Measurements from ENCODE around the gene FOXD4L4.
"Not testable (repeated sequence)": the region's sequence is repeated elsewhere in the genome, so short reads cannot be mapped to it uniquely, and the experiment has no call there.

FOXD4L4 gene

GRCh38 chr9:65737096-65737564 is at the start of gene FOXD4L4:
Gene FOXD4L4 (plus strand): TSS chr9:65737146. CDS start chr9:65737146, 0 bp downstream.
- not testable (repeated sequence) for DNase-seq

- DNase-seq = not testable (repeated sequence)
Observed at GRCh38 chr9:65703550-65703949, 33.4 kb upstream of the FOXD4L4 start.

GRCh38 chr9:65714445-65714844 is 22.5 kb upstream of the FOXD4L4 start:
- not testable (repeated sequence) for DNase-seq

- not testable (repeated sequence) for DNase-seq
Observed at GRCh38 chr9:65738133-65738532, 1.2 kb downstream of the FOXD4L4 start.

All from activated CD4-positive, alpha-beta T cell treated with anti-CD3 and anti-CD28 coated beads, Interleukin-2, amount 50 U/mL, for 16 hours (primary cell).